HCT116 (cell line): ENCODE measurements around the gene SSNA1. TPM values are rescaled to one million over a fixed set of nuclear protein-coding genes. Genes with fewer than 3 reads are reported as not detected.

ENCODE experiments used
- ATAC-seq: fragments of 200-7000 bp; cut with Tn5 transposase; 2 replicates; pipeline ENCODE4 v1.9.1; 2020; ENCODE audit warnings: mild to moderate bottlenecking, moderate library complexity
- BruUV-seq: library from RNA; stranded (reverse); fragments of 400-500 nt; replicated peaks from 2 replicates; lab custom pipeline; 2021; lab: Mats Ljungman, UMichigan
- CTCF ChIA-PET: fragments of 300-600 bp; sonication (Branson Sonifier 250); formaldehyde crosslinking; loops from one replicate; lab custom pipeline; 2021; ENCODE audit warnings: antibody characterized with exemption; lab: Charles Lee
- POLR2A ChIA-PET: fragments of 300-600, 350-600 bp; sonication (Branson Sonifier 250); formaldehyde crosslinking; loops from one replicate; lab custom pipeline; 2021; ENCODE audit warnings: antibody characterized with exemption; lab: Charles Lee
- RAD21 ChIA-PET, 2 experiments: fragments of 300-600 bp; sonication (Branson Sonifier 250); formaldehyde crosslinking; loops; one replicate each; lab custom pipeline; 2023; ENCODE audit warnings: low total read pairs in 2 of 2; ENCODE audit not compliant: uncharacterized antibody in 2 of 2, unreplicated experiment in 2 of 2, low non-redundant PET in 1 of 2; lab: Charles Lee
- DNase-seq: peaks from one replicate; pipeline ENCODE4 v3.0.0-alpha.2; 2010; ENCODE audit warnings: low read depth, low spot score
- H2AFZ ChIP-seq: fragments of 200-600 bp; shearing (Covaris generic), sonication (generic); 2 replicates; pipeline ENCODE4 v1.6.1; 2017; ENCODE audit warnings: low read depth, mixed run types, mixed read lengths, antibody characterized with exemption, low read length; ENCODE audit not compliant: poor library complexity, severe bottlenecking
- H3K27ac ChIP-seq: 2 replicates; pipeline ENCODE4 v1.5.1; 2012; ENCODE audit warnings: low read depth, low read length
- H3K27me3 ChIP-seq: fragments of 200-600 bp; sonication (generic); 2 replicates; pipeline ENCODE4 v1.6.1; 2016; ENCODE audit warnings: mixed run types, low read length, mixed read lengths; ENCODE audit not compliant: insufficient read depth
- H3K36me3 ChIP-seq, 2 experiments: fragments of 200-500 bp in 1 of 2; fragments of 200-600 bp in 1 of 2; sonication (Bioruptor generic) in 1 of 2; sonication (generic) in 1 of 2; 2 replicates each; pipeline versions ENCODE4 v1.5.1 to v1.6.1; 2014 to 2016; ENCODE audit warnings: low read length in 2 of 2, inconsistent platforms in 1 of 2, mixed read lengths in 1 of 2, mixed run types in 1 of 2; ENCODE audit not compliant: insufficient read depth in 2 of 2, control insufficient read depth in 1 of 2
- H3K4me1 ChIP-seq, 2 experiments: fragments of 200-600 bp in 1 of 2; sonication (generic) in 1 of 2; 2 replicates each; pipeline versions ENCODE4 v1.5.1 to v1.6.1; 2012 to 2017; ENCODE audit warnings: low read length in 2 of 2, inconsistent platforms in 1 of 2, mild to moderate bottlenecking in 1 of 2, mixed read lengths in 1 of 2, mixed run types in 1 of 2, moderate library complexity in 1 of 2; ENCODE audit not compliant: insufficient read depth in 2 of 2, control insufficient read depth in 1 of 2
- H3K4me2 ChIP-seq: fragments of 200-600 bp; sonication (generic); 2 replicates; pipeline ENCODE4 v1.6.1; 2017; ENCODE audit warnings: mixed run types, low read length, mixed read lengths
- H3K4me3 ChIP-seq, 2 experiments: fragments of 200-600 bp in 1 of 2; sonication (generic) in 1 of 2; replicated peaks in 1 of 2; 2 replicates each; pipeline ENCODE4 v1.5.1; 2011 to 2016; ENCODE audit warnings: low read length in 2 of 2, control low read depth in 1 of 2, low read depth in 1 of 2, mild to moderate bottlenecking in 1 of 2, mixed read lengths in 1 of 2, mixed run types in 1 of 2
- H3K79me2 ChIP-seq: fragments of 200-600 bp; sonication (generic); 2 replicates; pipeline ENCODE4 v1.6.1; 2017; ENCODE audit warnings: mild to moderate bottlenecking, mixed run types, low read length, moderate library complexity, mixed read lengths; ENCODE audit not compliant: insufficient read depth
- H3K9ac ChIP-seq: fragments of 200-600 bp; sonication (generic); 2 replicates; pipeline ENCODE4 v1.6.1; 2016; ENCODE audit warnings: low read length, mixed read lengths
- H3K9me2 ChIP-seq: fragments of 200-600 bp; sonication (generic), shearing (Covaris generic); 2 replicates; pipeline ENCODE4 v1.6.1; 2017; ENCODE audit warnings: mixed run types, mild to moderate bottlenecking, moderate library complexity; ENCODE audit not compliant: insufficient read depth
- H3K9me3 ChIP-seq, 2 experiments: fragments of 200-500 bp in 1 of 2; fragments of 200-600 bp in 1 of 2; sonication (Bioruptor generic) in 1 of 2; sonication (generic) in 1 of 2; 2 replicates each; pipeline ENCODE4 v1.6.1; 2014 to 2017; ENCODE audit warnings: low read length in 2 of 2, mixed read lengths in 2 of 2, inconsistent platforms in 1 of 2, low read depth in 1 of 2, mild to moderate bottlenecking in 1 of 2, mixed run types in 1 of 2, moderate library complexity in 1 of 2; ENCODE audit not compliant: control insufficient read depth in 1 of 2, insufficient read depth in 1 of 2
- H4K20me1 ChIP-seq: fragments of 200-600 bp; sonication (generic), shearing (Covaris generic); 2 replicates; pipeline ENCODE4 v1.6.1; 2017; ENCODE audit warnings: mixed run types, mild to moderate bottlenecking, moderate library complexity; ENCODE audit not compliant: insufficient read depth
- CBX3 ChIP-seq: IDR thresholded peaks from 2 replicates; pipeline ENCODE4 v1.6.1; 2012; ENCODE audit warnings: low read depth
- CEBPB ChIP-seq: IDR thresholded peaks from 2 replicates; pipeline ENCODE4 v1.6.1; 2012; ENCODE audit warnings: low read depth
- EGR1 ChIP-seq: IDR thresholded peaks from 2 replicates; pipeline ENCODE4 v1.6.1; 2012; ENCODE audit warnings: low read depth
- SRF ChIP-seq: IDR thresholded peaks from 2 replicates; pipeline ENCODE4 v1.6.1; 2012; ENCODE audit warnings: low read depth
- TCF7L2 ChIP-seq: IDR thresholded peaks from 2 replicates; pipeline ENCODE4 v1.7.0; 2011; ENCODE audit warnings: borderline replicate concordance, inconsistent platforms; ENCODE audit not compliant: insufficient read depth, insufficient read length; ENCODE audit errors: extremely low read depth
- YY1 ChIP-seq: IDR thresholded peaks from 2 replicates; pipeline ENCODE4 v1.6.1; 2011; ENCODE audit warnings: low read length, low read depth, moderate library complexity, mild to moderate bottlenecking; ENCODE audit not compliant: insufficient replicate concordance; ENCODE audit errors: extremely low read depth
- ZFX ChIP-seq: fragments of 450-650 bp; IDR thresholded peaks from 2 replicates; pipeline ENCODE4 v1.6.1; 2017
- ZNF274 ChIP-seq: fragments of 200-500 bp; sonication (Bioruptor generic); IDR thresholded peaks from 2 replicates; pipeline ENCODE4 v1.6.1; 2014; ENCODE audit warnings: mild to moderate bottlenecking, low read depth, low read length, inconsistent platforms
- intact Hi-C: fragments of 100-400 bp; cut with micrococcal nuclease; formaldehyde crosslinking; loops from 2 replicates; pipeline ENCODE4 v1.10.0; 2022
- total RNA-seq: library from RNA; stranded (reverse); gene quantifications from one replicate; pipeline ENCODE4 v1.2.1, GENCODE V29; 2021; ENCODE audit not compliant: unreplicated experiment
- TF ChIP-seq, protein P1 (sequence below): IDR thresholded peaks from 2 replicates; pipeline ENCODE4 v1.6.1; 2012
- TF ChIP-seq, protein P2 (sequence below): IDR thresholded peaks from 2 replicates; pipeline ENCODE4 v1.6.1; 2011; ENCODE audit warnings: mild to moderate bottlenecking, low read length, moderate library complexity; ENCODE audit not compliant: insufficient replicate concordance; ENCODE audit errors: extremely low read depth
- TF ChIP-seq, protein P3 (sequence below): IDR thresholded peaks from 2 replicates; pipeline ENCODE4 v1.6.1; 2012; ENCODE audit warnings: low read depth

SSNA1 gene
- total RNA-seq, 1 experiment from 2014 or later = 84.7 TPM

- intact Hi-C loops = no loop called here
- ATAC-seq (no peak), DNase-seq (no peak)
- RAD21 ChIA-PET = no interaction called here
- no peak for TF ChIP-seq CEBPB
- no peak for TF ChIP-seq YY1
- TF ChIP-seq EGR1 = no peak
- no peak for TF ChIP-seq ZFX
- TF ChIP-seq, protein P1, sequence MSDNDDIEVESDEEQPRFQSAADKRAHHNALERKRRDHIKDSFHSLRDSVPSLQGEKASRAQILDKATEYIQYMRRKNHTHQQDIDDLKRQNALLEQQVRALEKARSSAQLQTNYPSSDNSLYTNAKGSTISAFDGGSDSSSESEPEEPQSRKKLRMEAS = no peak
- H3K79me2 ChIP-seq = no peaks in the 10 kb centered on the region; the same call in 1 of the 2 replicates
- no peak overlapping the region for H3K9ac ChIP-seq
- H3K4me2 ChIP-seq = no peak overlapping the region
- no TSS peak for BruUV-seq
- POLR2A ChIA-PET = no interaction called here
- H2AFZ ChIP-seq = no peak overlapping the region
- CTCF ChIA-PET = no interaction called here
- H4K20me1 ChIP-seq = no peaks in the 10 kb centered on the region
- no peak overlapping the region for H3K27ac ChIP-seq
- no peak overlapping the region for H3K4me3 ChIP-seq
- no peaks in the 10 kb centered on the region for H3K36me3 ChIP-seq
- H3K9me2 ChIP-seq = no peaks in the 10 kb centered on the region
- H3K9me3 ChIP-seq = no peaks in the 10 kb centered on the region
- peaks cover 23 to 38% of the 10 kb centered on the region in 2 experiments for H3K4me1 ChIP-seq
- H3K27me3 ChIP-seq = no peaks in the 10 kb centered on the region
Measured at GRCh38 chr9:137233143-137233980, 44.9 kb downstream of the SSNA1 start.

DNA sequence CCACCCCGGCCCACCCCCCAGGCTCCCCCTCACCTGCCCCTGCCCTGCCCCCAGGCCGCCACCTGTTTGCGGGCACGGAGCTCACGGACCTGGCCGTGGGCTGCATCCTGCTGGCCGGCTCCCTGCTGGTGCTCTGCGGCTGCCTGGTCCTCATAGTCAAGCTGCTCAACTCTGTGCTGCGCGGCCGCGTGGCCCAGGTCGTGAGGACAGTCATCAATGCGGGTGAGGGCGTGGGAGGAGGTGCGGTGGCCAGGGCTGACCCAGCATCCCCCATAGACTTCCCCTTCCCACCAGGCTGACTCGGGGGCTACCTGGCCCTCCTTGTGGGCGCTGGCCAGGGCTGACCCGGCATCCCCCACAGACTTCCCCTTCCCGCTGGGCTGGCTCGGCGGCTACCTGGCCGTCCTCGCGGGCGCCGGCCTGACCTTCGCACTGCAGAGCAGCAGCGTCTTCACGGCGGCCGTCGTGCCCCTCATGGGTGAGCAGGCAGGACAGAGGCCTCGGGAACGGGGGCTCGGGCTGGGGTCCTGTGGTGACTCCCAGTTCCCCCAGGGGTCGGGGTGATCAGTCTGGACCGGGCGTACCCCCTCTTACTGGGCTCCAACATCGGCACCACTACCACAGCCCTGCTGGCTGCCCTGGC, 45.7 kb downstream of the SSNA1 start:
- Histone ChIP-seq H3K36me3 (no peaks in the 10 kb centered on the region), H3K79me2 (peaks cover 8% of the 10 kb centered on the region; the same call in 1 of the 2 replicates), H4K20me1 (no peaks in the 10 kb centered on the region), H3K9ac (no peak overlapping the region), H3K4me1 (peaks cover 23 to 41% of the 10 kb centered on the region in 2 experiments), H3K4me2 (no peak overlapping the region), H3K9me2 (no peaks in the 10 kb centered on the region), H3K27ac (no peak overlapping the region), H3K27me3 (no peaks in the 10 kb centered on the region), H3K4me3 (no peak overlapping the region), H3K9me3 (no peaks in the 10 kb centered on the region), H2AFZ (no peak overlapping the region)
- ChIA-PET POLR2A (no interaction called here), RAD21 (no interaction called here), CTCF (no interaction called here)
- no TSS peak for BruUV-seq
- intact Hi-C loops = no loop called here
- DNase-seq = no peak
- ATAC-seq = no peak
- TF ChIP-seq EGR1 (no peak), CBX3 (no peak), ZNF274 (no peak), TCF7L2 (no peak), SRF (no peak), ZFX (no peak)
- TF ChIP-seq, protein P1 = no peak
- TF ChIP-seq, protein P2, sequence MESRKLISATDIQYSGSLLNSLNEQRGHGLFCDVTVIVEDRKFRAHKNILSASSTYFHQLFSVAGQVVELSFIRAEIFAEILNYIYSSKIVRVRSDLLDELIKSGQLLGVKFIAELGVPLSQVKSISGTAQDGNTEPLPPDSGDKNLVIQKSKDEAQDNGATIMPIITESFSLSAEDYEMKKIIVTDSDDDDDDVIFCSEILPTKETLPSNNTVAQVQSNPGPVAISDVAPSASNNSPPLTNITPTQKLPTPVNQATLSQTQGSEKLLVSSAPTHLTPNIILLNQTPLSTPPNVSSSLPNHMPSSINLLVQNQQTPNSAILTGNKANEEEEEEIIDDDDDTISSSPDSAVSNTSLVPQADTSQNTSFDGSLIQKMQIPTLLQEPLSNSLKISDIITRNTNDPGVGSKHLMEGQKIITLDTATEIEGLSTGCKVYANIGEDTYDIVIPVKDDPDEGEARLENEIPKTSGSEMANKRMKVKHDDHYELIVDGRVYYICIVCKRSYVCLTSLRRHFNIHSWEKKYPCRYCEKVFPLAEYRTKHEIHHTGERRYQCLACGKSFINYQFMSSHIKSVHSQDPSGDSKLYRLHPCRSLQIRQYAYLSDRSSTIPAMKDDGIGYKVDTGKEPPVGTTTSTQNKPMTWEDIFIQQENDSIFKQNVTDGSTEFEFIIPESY = no peak
- TF ChIP-seq, protein P3, sequence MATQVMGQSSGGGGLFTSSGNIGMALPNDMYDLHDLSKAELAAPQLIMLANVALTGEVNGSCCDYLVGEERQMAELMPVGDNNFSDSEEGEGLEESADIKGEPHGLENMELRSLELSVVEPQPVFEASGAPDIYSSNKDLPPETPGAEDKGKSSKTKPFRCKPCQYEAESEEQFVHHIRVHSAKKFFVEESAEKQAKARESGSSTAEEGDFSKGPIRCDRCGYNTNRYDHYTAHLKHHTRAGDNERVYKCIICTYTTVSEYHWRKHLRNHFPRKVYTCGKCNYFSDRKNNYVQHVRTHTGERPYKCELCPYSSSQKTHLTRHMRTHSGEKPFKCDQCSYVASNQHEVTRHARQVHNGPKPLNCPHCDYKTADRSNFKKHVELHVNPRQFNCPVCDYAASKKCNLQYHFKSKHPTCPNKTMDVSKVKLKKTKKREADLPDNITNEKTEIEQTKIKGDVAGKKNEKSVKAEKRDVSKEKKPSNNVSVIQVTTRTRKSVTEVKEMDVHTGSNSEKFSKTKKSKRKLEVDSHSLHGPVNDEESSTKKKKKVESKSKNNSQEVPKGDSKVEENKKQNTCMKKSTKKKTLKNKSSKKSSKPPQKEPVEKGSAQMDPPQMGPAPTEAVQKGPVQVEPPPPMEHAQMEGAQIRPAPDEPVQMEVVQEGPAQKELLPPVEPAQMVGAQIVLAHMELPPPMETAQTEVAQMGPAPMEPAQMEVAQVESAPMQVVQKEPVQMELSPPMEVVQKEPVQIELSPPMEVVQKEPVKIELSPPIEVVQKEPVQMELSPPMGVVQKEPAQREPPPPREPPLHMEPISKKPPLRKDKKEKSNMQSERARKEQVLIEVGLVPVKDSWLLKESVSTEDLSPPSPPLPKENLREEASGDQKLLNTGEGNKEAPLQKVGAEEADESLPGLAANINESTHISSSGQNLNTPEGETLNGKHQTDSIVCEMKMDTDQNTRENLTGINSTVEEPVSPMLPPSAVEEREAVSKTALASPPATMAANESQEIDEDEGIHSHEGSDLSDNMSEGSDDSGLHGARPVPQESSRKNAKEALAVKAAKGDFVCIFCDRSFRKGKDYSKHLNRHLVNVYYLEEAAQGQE = no peak
